ENCODE results near the gene TBX20.
"Not testable (repeated sequence)": the region's sequence is repeated elsewhere in the genome, so short reads cannot be mapped to it uniquely, and the experiment has no call there.

TBX20 gene

DNA sequence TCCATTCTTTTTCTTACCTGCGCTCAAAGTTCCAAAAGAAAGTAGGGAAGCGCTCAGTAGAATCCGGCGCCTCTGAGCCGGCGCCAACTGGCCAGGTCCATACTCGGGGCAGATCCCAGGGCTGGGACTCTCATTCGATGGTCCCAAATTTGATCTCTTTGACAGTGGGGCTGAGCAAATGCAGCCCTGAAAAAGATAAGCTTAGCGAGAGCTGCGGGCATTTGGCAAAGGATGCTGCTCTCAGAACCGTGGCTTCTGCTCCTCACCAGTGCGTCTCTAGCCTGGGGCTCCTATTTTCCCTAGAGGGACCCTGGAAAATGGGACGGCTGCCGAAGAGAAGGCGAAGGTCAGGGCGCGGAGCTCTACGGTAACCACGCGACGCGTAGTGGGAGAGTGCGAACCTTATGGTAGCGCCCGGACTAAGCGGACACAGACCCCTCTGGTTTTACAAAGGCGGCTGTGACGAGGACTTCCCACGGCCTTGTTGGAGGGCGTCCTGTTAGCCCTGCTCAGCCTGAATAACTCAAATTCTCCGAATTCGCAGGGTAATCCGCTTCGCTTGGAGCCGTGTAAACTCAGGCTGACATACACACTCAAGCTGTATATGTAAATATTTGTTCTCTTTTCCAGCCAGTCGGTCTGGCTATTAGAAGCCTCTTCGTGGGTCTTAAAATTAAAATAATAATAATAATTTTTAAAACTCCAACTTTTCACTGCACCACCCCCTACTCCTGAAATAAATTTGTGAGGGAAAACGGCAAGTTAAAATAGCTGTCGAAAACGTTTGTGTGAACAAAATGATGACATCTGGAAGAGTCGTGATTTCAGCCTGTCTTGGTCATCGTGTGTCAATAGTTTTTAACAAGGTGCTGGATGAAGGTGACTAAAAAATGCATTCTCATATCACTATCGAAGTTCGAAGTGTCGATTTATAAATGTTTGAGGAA is 869 bp upstream of the TBX20 start:
- DNase-seq = no peak

- DNase-seq = peak; percentile 36
Observed at GRCh38 chr7:35253460-35253709, 515 bp downstream of the TBX20 start.

- peak; percentile 31 for DNase-seq
Observed at GRCh38 chr7:35252612-35253459, 1.1 kb downstream of the TBX20 start.

- DNase-seq = peak; percentile 36
Observed at GRCh38 chr7:35251606-35252310, 2.1 kb downstream of the TBX20 start.

DNA sequence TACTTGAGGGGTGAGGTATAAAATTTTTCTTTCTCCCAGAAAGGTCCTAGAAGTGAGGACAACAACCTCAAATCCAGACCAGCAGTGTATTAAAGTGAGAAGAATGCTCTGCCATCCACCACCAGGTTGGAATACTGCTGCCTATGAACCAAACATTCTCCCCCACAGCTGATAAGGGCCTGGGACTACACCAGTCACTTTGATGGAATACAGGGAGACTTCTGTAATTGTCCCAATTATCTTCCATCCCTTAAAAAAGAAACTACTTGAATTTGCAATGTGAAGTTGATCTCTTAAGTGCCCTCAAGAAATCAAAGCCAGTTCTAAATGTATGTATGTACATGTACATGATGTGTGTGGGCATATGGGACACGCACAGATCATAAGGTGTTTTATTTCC is 3.0 kb downstream of the TBX20 start:
- DNase-seq = no peak

DNA sequence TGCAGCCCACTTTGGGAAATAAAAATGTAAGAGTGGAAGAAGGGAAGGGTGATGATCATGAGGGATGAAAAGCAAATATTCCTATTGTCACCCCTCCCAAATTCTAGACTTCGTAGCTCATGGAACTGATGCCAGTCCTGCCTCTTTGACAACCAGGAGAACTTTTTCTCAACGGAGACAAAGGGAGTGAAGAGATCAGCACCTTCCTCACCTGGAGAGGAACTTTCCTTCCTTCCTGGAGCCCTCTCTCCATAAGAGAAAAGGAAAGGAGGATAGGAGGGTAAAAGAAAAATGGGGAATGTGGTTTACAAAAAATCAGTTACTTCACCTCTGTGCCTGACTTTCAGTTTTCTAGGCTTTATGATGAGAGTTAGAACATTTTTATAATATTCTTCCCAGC is 3.4 kb downstream of the TBX20 start:
- DNase-seq = no peak

DNA sequence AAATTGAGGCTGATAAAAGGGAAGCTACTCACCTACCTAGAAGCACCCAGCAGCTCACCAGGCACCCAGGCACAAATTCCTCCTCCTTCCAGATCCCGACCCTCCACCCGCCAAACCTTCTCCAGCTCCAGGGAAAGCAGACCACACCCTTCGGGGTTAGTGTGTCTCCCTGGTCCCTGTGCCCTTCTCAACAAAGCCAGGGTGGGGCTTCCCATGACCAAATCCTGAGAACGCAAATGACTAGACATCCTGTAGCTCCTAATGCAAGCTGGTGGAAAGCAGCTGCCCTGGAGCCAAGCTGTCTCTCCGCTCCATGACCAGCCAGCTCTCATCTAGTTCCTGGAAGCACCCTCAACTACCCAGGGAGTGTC is 4.4 kb downstream of the TBX20 start:
- DNase-seq = no peak

- no peak for DNase-seq
Observed at GRCh38 chr7:35248576-35249536, 5.0 kb downstream of the TBX20 start.

GRCh38 chr7:35246819-35247218 is 7.1 kb downstream of the TBX20 start:
- no peak for DNase-seq

GRCh38 chr7:35241884-35242283 is 12.0 kb downstream of the TBX20 start:
- no peak for DNase-seq

DNA sequence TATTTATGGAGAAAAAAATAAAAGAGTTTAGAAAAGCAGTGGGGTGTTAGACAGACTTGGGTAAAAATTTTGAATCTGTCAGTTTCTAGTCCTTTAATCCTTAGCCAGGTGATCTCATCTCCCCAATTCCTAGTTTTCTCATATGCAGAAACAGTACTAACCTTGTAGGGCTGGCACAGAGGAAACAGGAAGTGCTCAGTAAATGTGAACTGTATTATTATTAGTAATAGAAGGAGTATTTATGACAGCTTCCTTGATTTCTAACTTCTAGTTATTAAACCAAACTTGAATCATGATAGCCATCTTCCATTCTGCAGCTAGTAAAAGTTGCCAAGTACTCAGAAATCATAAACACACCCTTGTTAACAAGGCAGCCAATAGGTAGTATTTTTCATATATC is 12.5 kb downstream of the TBX20 start:
- no peak for DNase-seq

- DNase-seq = not testable (repeated sequence)
Observed at GRCh38 chr7:35241008-35241407, 12.9 kb downstream of the TBX20 start.

DNA sequence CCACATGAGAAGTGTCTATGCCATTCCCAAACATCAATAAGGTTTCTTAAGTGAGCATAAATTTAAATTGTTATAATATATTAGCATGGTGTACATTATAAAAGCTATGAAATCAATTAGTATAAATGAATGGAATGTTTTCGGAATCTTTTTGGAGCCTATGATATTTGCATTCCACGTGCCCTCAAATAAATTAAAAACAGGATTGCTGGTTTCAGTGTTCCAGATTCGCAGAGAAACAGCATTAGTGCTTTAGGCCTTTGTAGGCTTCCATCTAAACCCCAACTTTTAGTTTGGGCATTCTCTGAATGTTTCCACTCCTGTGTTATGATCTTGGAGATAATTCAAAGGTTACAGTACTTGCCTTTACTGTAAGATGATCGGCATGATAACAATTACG is 15.4 kb downstream of the TBX20 start:
- DNase-seq = not testable (repeated sequence)

DNA sequence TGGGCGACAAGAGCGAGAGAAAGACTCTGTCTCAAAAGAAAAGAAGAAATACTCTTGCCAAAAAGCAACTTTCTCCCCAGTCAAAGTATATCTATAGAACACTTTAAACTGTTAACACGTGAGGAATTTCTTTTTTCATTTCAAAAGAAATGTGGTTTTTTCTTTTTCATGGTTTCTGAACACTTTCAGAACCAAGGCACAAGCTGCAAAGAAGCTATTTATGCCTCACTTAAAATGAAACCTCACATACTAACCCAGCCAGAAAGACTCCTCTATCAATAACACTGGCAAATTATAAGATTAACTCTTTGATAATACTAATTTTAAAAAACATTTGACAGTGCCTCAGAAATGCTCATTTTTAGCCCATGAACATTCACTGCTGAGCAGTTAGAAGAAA is 20.9 kb downstream of the TBX20 start:
- DNase-seq = no peak

GRCh38 chr7:35231221-35231620 is 22.7 kb downstream of the TBX20 start:
- DNase-seq = not testable (repeated sequence)

DNA sequence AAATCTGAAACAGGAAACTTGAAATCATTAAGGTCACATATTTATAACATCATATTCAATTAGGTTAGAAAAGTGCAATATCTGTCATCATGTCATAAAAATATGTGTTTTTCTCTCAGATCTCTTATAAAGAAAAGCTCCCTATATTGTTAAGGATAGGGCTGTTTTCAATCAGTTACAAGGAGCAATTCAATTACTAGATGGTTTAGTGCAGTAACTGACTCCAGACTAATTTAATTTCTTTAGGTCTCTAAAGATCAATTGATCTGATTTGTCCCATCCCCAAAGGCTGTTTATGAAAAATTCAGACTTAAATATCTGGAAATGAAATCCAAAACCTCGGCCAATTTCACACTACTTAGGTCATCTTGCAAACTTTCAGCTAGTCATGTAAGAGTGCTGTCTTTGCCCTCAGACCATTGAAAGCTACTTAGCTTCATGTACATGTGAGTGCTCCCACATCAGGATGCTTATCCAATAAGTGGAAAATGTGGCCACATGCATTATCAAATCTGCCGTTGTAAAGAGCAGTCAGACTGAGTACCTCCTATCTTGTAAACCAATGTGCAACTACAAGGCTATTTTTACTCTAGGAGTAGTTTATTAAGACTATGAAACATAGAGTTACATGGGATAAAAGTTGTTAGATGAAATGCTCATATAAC is 24.7 kb downstream of the TBX20 start:
- DNase-seq = not testable (repeated sequence)

DNA sequence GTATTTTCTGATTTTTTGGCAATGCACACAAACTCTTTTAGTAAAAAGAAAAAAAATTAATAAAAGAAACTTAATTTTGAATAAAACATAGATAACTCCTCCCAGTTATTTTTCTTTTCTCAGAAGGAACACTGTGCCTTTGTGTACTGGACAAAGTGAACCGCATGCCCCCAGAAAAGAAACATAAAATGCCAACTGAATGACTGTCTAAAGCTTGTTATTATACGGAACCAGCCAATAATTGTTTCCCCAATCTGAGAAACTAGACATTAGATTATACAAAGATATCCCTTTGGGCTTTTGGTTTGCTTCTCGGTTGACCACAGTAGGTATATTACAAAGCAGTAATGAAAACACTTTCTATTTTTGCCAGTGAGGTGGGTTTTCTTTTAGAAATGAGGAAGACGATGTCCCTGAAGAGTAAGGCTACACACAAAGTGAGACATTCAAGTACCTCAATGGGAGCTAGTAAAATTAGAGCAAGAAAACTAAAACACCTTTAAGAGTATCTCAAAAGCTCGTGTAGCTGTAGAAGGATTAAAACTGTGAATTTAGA is 25.3 kb downstream of the TBX20 start:
- not testable (repeated sequence) for DNase-seq

GRCh38 chr7:35227438-35227837 is 26.5 kb downstream of the TBX20 start:
- not testable (repeated sequence) for DNase-seq

DNA sequence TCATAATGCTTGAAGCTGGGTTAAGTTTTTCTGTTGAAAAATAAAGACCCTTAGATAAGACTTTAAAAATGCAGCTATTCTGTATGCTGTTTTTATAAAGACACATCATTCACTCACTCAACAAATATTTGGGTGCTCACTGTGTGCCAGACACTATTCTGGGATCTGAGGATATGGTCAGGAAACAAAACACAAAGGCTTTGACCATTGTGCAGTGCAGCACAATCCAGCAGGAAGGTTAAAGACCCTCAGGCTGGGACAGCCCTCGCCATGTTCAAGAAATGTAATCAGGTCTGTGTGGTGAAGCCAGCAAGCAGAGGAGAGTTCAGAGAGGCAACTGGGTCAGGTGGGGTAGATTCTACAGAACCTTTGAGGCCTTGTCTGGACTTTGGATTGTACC is 31.5 kb downstream of the TBX20 start:
- DNase-seq = not testable (repeated sequence)

DNA sequence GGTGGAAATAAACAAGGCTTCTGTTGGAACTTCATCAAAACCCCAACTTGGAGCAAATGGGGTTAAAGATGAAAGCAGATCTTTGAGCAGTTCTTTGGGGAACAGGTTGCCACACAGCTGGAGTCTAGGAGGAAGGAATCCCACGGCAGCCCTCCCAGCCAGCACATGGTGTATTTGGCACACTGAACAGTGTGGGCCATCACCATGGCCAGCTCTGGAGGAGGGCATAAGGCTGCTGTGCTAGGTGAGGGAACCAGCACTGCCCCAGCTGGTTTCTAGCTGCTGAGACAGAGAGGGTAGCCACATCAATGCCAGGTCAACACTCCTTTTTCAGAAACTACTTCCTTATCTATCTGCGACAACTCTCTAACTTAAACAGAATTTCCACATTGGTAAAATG is 33.7 kb downstream of the TBX20 start:
- DNase-seq = not testable (repeated sequence)

DNA sequence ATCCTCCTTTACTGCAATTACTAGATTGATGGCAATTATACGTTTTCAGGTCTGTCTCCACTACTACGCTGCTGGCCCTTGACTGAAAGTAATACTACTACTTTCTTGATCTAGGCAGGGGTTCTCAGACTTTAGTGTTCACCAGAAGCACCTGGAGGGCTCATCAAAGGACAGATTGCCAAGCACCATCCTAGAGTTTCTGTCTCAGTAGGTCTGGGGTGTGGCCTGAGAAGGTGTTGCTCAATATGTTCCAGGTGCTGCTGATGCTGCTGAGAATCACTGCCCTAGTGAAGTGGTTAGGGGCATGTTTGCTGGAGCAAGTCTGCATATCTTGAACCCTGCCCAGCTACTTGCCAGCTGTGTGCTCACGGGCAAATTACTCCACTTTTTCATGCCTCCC is 37.9 kb downstream of the TBX20 start:
- DNase-seq = not testable (repeated sequence)

Data from OCI-M1 (cell line).